Prostate gland (tissue), 2 donors: Measurements from ENCODE around the gene ZNF891.
A peak's percentile ranks its signal among the peaks of the same experiment; 100 is the strongest.

Experiments
- CTCF ChIP-seq, 4 experiments: fragments of 200-600 bp in 2 of 4; fragments of 450-650 bp in 2 of 4; sonication (generic) in 2 of 4; IDR thresholded peaks; 1 replicate in 3 of 4; 2 replicates in 1 of 4; pipeline ENCODE4 v1.5.1; 2016 to 2019; ENCODE audit warnings: antibody characterized with exemption in 4 of 4, mild to moderate bottlenecking in 2 of 4, moderate library complexity in 2 of 4
- POLR2A ChIP-seq: fragments of 450-650 bp; IDR thresholded peaks from one replicate; pipeline ENCODE4 v1.6.1; 2016; ENCODE audit warnings: antibody characterized with exemption, mild to moderate bottlenecking

GRCh38 chr12:133080368-133081158, 49.5 kb downstream of the ZNF891 start, which contains the start of gene ZNF140:
- TF ChIP-seq CTCF (IDR thresholded peaks at IDR 0.05) (peak in 3 of 4 experiments; percentile 4 to 66 (median 53)), POLR2A (peak; percentile 54)
